GM23248 (cell line): ENCODE data around the gene SOX6.

Experiments used
- EZH2 ChIP-seq: fragments of 200-600 bp; sonication (generic); IDR thresholded peaks from 2 replicates; pipeline ENCODE4 v1.6.1; 2018; ENCODE audit warnings: antibody characterized with exemption, mild to moderate bottlenecking; ENCODE audit not compliant: insufficient read depth, poor library complexity, severe bottlenecking
- EZH2phosphoT487 ChIP-seq: fragments of 200-600 bp; sonication (generic); IDR thresholded peaks from 2 replicates; pipeline ENCODE4 v1.6.1; 2018; ENCODE audit warnings: antibody characterized with exemption, moderate library complexity, mild to moderate bottlenecking, low read depth; ENCODE audit not compliant: insufficient read depth

DNA sequence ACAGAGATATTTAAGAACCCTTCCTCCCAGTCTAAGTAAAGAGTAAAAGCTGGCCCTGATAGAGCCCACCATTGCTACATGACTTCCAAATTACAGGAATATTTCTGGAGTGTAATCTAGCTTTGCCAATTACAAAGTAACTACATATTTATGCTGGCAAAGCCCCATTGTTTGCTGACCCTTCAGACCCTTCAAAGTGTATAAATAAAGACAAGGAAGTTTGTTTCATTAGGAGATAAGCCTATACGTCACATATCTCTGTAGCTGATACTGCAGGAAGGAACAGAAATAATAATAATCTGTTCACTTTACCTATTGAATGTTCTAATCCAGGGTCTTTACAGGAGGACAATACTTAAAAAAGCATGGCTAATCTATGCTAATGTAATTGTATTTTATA, 375.1 kb downstream of the SOX6 start:
- no peak for TF ChIP-seq EZH2
- TF ChIP-seq EZH2phosphoT487: no peak
